Measurements from ENCODE around the gene SH3BP5L. TPM values are rescaled to one million over a fixed set of nuclear protein-coding genes. Genes with fewer than 3 reads are reported as not detected.

SH3BP5L gene
- total and polyA plus RNA-seq, 10 of the 15 experiments (the other 5 are each of a cell fraction or from before 2014, with no cell fraction given): 1.1 to 22.8 (median 10.9) TPM

GRCh38 chr1:248873409-248873992, 47.8 kb upstream of the SH3BP5L start (continued):
- TF ChIP-seq EGR1 (IDR thresholded peaks at IDR 0.05; ENCODE audit: borderline replicate concordance in 1 of 2, low read depth in 2 of 2, low read length in 2 of 2) (peak in 1 of 2 experiments; percentile 19; a peak in 1 of 3 replicates), ATF3 (IDR thresholded peaks at IDR 0.05; ENCODE audit: borderline replicate concordance, extremely low read depth, low read depth, low read length) (no peak), MLLT1 (IDR thresholded peaks at IDR 0.05) (no peak), POU2F2 (IDR thresholded peaks at IDR 0.05; ENCODE audit: borderline replicate concordance, low read depth, low read length) (peak; percentile 59; the same call in 1 of the 3 replicates), MEF2B (IDR thresholded peaks at IDR 0.05; ENCODE audit: partially characterized antibody, poor library complexity, severe bottlenecking) (peak; percentile 7), CTCF (IDR thresholded peaks at IDR 0.05 in 2 of 3, conservative IDR thresholded peaks at IDR 0.05 in 1 of 3; ENCODE audit: control insufficient read depth in 2 of 3, extremely low read depth in 1 of 3, insufficient read depth in 1 of 3, low read depth in 3 of 3, low read length in 3 of 3) (no peak), CHD1 (IDR thresholded peaks at IDR 0.05; ENCODE audit: low read depth, low read length) (no peak), HDGF (IDR thresholded peaks at IDR 0.05) (no peak; the same call in 1 of the 2 replicates), KAT2A (conservative IDR thresholded peaks at IDR 0.05; ENCODE audit: control insufficient read depth, low read depth, low read length) (no peak), BACH1 (IDR thresholded peaks at IDR 0.05; ENCODE audit: borderline replicate concordance) (peak; percentile 77), BRCA1 (IDR thresholded peaks at IDR 0.05; ENCODE audit: low read depth, low read length) (peak; percentile 37; the same call in 1 of the 2 replicates), NR2C1 (IDR thresholded peaks at IDR 0.05) (no peak), YBX1 (IDR thresholded peaks at IDR 0.05) (no peak), TARDBP (IDR thresholded peaks at IDR 0.05; ENCODE audit: borderline replicate concordance) (peak; percentile 99), IRF3 (IDR thresholded peaks at IDR 0.05) (no peak; the same call in 1 of the 2 replicates), JUND (IDR thresholded peaks at IDR 0.05; ENCODE audit: low read depth, low read length) (no peak), SMC3 (IDR thresholded peaks at IDR 0.05; ENCODE audit: borderline replicate concordance, low read length) (no peak), SMAD5 (IDR thresholded peaks at IDR 0.05; ENCODE audit: low read depth) (no peak), WRNIP1 (IDR thresholded peaks at IDR 0.05; ENCODE audit: borderline replicate concordance, low read depth, low read length) (no peak), USF2 (IDR thresholded peaks at IDR 0.05; ENCODE audit: borderline replicate concordance, low read depth, low read length) (no peak), STAT1 (conservative IDR thresholded peaks at IDR 0.05) (0 out of 2 replicates have a peak, but pooled peaks have one; percentile 21), ZNF24 (IDR thresholded peaks at IDR 0.05) (peak; percentile 99), RFX5 (IDR thresholded peaks at IDR 0.05; ENCODE audit: low read depth, low read length) (no peak)
